Left hindlimb (tissue), 1 donor: ENCODE results near the gene LIPT2.
A peak's percentile ranks its signal among the peaks of the same experiment; 100 is the strongest.

Source experiments
- DNase-seq: peaks from one replicate; pipeline ENCODE4 v3.0.0-alpha.2; 2018

The LIPT2 gene

DNA sequence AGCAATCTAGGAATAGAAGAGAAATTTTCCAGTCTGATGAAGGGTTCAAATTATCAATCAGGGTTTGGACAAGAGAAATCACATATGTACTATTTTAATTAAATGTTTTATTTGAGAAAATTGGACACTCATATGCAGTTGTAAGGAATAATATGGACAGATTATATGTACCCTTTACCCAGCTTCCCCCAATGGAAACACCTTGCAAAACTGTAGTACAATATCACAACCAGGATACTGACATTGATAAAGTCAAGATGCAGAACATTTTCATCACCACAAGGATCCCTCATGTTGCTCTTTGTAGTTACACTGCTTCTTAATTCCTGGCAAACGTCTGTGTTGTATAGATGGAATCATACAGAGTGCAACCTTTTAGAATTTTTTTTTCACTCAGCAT lies 1.4 kb upstream of the LIPT2 start:
- DNase-seq, result no peak

DNA sequence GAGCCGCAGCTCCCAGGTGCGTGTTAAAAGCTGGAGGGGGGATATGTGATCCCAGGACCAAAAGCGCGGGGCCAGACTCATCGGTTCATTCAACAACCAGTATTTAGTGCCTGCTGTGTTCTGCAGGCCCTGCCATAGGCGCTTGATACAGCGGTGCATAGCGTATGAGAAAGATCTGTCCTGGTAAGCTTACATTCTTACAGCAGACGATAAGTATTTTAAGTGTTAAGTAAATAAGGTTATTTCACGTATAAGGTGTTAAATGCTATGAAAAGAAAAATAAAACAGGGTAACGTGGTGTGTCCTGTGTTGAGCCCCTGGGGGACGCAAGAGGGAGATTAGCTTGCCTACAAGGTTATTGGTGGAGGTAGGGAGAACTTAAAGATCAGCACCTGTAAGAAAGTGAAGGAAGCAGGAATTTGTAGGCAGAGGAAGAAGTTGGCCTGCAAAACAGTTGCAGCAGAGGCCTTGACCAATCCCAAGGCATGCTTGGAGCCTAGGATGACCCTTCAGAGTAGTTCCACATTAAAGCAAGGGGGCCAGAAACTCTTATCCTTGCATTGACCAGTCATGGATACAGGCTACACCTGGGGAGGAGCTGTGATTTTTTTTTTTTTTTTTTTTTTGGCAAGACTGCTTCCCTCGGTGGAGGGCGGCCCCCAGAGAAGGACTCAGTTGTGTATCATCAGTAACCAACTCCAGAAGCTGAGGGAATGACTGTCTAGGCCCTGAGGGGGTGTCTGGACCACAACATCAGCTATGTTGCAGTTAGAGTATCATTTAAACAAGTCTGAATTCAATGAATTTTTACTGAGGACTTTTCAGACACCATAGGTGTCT lies 487 bp upstream of the LIPT2 start:
- no peak for DNase-seq

DNA sequence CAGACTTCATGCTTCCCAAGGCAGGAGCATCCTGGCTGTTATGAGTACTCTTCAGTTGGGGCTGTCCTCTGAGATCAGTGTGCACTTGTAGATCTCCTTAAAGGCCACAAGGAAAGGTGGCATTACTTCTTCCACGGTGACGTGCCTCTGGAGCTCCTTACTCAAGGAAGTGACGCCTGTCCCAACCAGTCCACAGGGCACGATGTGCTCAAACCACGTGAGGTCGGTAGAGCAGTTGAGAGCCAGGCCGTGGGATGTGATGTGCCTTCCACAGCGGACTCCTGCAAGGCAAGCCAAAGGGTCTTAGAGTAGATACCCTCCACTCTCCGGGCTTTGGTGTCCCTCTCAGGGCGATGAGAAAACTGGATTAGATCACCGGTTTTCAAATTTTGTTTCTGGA lies 1.4 kb downstream of the LIPT2 start:
- DNase-seq, result no peak

DNA sequence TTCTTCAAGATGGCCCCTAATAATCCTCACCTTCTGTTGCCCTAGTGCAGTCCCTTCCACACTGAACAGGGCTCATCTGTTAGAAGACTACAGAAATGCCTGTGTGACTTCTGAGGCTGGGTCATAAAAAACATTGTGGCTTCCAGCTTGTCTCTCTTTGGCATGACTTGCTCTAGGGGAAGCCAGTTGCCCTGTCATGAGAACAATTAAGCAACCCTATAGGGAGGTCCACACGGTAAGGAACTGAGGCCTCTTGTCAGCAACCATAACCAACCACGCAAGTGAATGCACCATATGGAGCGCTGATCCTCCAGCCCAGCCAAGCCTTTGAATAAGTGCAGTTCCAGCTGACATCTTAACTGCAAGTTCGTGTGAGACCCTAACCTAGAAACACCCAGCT lies 2.6 kb downstream of the LIPT2 start:
- no peak for DNase-seq

DNA sequence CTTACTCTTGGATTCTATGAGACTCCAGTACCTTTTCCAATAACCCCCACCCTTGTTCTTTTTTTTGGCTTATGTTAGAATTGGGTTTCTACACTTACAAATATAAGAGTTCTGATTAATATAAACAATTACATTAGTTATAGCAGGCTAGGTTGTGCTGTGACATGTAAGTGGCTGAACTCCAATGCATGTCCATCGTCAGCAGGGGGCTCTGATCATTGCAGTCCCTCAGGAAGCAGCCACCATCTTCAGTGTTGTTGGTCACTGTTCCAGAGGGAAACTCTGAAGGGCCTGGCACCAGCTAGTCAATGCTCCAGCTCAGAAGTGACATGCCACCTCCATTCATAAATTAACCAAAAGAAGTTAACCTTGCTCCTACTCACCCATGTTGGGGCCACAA lies 5.6 kb downstream of the LIPT2 start:
- DNase-seq, result no peak

DNA sequence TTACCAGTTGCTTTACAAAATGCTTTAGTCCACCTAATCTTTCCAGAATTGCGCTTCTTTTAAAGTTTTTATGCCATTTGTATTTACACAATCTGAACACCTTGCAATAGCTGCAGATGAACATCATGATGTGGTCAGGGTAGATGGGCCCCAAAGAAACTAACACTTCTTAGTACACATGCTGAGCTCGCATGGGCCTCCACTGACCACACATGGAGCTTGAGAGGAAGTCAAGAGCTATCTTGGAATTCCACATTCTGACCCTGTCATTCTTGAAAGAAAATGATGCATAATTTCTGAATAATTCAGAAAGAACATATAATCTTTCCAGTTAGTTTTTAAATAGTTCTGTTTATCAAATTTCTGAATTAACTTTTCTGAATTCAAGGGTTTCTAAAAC lies 7.7 kb downstream of the LIPT2 start:
- DNase-seq, result no peak

DNA sequence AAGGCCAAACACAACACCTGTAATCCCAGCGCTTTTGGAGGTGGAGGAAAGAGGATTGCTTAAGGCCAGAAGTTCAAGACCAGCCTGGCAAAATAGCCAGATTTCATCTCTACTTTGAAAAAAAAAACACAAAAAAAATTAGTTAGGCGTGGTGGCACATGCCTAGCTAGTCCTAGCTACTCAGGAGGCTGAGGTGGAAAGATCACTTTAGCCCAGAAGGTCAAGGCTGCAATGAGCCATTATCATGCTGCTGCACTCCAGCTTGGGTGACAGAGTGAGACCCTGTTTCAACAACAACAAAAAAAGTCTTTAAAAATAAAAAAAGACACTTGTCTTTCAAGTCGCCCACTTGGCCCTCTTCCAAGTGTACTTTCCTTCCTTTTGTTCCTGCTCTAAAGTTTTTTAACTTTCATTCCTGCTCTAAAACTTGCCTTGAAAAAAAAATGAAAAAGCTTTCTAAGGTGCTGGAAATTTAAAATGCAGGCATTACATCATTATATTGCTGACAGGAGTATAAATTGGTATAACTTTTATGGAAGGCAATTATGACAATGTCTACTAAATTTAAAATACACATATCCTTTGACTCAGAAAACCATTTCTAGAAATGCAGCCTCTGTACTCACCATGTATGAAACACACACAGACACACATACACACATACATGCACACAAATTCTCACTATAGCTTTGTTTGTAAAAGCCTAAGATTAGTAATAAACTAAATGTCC lies 12.7 kb downstream of the LIPT2 start:
- DNase-seq, result no peak

DNA sequence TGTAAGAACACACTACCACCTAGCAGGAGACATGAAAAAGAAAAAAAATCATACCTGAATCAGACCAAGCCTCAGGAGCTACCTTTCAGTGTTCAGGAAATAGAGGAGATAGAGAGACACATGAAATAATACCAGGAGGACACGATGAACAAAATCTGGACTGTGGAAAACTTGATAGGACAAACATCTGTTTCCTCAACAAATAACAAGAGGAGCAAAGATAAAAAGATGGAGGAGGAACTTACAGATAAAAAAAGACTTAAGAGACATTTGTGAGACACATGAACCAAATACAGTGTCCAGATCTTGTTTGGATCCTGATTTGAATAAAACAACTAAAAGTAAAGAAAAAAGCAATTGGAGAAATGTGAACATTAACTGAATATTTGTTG lies 13.8 kb downstream of the LIPT2 start:
- no peak for DNase-seq

DNA sequence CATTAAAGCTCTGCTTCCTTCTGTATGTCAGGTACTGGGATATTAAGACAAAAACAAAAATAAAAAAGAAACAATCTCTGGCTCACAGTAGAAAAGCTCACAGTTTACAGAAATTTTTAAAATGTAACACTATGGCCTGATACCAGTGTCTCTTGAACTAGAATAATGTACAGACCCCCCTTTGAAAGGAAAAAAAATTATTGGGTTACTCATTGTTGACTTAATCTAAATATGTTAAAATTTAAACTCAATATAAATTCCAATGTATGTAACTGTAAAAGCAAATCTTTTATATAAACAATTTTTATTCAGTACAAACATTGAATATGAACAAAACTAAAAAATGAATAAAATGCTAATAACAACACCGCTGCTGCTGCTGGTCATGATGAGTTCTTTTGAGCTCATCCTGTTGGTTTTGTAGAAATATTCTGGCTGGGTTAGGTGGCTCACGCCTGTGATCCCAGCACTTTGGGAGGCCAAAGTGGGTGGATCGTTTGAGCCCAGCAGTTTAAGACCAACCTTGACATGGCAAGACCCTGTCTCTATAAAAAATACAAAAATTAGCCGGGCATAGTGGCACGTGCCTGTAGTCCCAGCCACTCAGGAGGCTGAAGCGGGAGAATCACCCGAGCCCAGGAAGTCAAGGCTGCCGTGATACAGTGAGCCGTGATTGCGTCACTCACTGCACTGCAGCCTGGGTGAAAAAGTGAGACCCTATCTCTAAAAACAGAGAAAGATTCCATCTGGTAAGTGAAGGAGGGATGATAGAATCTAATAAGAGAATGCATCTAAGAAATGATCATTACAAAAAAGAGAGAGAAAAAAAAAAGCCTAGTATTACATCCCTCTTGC lies 14.4 kb downstream of the LIPT2 start:
- DNase-seq, result no peak

DNA sequence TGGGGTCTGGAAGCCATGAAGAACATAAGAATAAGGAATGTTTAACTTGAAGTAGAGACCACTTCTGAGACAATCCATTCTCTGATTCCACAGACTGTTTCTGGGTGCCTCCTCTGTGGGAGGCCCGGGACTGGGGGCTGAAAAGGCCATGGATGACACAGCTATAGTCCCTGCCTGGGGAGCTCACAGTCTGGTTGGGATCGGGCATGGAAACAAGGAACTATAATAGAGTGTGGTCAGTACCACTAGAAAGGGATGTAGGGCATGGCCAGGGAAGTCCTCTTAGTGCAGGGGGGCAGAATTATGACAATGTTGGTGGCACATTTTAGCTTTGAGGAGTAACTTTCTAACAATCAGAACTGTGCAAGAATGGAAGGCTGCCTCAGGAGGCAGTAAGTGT lies 17.0 kb downstream of the LIPT2 start:
- DNase-seq, result no peak

DNA sequence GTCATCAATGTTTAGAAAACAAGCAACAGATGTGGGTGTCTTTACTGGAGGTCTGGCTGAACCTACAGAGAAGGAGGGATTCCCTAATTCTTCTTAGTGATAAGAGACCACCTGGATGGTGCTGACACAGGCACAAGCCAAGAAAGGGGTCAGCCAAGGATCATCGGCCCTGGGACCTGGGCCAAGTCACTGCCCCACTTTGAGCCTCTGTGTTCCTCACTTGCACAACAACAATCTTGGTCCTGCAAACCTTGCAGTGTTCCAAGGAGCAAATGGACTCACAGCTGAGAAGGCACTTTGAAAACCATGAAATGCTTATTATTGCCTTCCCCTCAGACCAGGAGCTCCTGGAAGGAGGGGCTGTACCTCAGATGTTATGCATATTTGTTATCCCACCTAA lies 19.2 kb downstream of the LIPT2 start:
- DNase-seq, result no peak

DNA sequence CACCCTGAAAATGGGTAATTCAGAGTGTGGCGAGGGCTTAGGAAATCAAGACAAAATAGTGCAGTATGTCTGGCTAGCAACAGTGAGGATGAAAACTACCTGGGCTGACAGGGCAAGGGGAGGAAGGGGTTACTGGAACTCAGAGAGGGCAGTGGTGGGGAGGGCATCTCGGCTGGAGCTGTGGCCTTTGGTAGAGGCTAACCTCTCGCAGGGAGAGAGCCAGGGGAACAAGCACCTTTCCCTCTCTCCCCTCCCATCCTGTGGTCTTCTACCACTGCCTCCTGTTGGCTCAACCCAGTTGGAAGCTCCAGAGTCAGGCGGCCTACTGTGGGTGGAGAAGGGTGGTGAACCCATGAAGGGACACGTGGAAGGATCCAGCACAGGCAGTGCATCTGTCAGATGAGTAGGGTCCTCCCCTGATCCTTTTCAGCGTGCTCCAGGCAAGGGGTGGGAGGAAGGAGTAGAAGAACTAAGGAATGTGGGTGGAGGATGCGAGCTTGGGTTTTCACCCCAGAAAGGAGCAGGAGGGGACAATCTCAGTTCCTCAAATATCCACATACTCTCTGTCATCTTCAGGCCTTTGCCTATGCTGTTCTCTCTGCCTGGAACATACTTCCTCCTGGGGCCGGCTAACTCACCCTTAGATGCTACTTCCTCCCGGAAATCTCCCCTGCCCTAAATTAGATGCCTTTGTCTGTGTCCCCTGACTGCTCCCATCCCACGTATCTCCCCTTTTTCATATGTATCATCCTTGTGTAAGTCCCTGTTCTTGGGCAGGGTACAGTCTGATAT lies 19.9 kb downstream of the LIPT2 start:
- DNase-seq, result no peak

DNA sequence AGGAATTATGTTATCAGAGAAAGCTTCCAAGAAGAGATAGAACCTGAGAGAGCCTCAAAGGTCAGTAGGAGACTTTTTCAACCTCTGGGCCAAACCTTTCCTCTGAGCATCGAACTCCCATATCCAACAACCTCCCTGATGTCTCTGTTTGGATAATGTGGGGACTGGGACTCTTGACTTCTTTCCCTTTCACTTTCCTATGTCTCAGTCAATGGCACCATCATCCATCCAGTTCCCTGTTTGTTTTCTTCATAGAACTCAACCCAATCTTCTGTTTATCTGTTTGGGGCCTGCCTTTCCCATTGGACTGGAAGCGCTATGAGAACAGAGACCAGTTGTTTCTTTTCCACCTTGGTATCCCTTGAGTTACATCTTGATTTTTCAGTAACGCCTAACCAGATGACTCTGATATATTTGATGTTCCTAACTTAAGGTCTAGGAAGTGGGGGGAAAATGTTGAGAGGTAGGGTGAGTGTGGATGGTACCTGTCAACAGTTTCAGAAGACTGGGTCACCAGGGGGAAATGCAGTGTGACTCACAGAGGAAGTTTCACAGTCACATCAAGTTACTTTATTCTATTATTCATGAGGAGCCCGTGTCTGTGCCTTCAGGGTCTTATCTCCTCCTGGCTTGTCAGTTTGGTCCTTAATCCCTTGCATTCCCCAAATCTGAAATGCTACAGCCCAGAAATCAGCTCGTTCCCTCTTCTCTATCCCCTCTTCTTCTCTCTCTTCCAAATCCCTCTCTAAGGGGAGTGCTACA lies 21.7 kb downstream of the LIPT2 start:
- no peak for DNase-seq

DNA sequence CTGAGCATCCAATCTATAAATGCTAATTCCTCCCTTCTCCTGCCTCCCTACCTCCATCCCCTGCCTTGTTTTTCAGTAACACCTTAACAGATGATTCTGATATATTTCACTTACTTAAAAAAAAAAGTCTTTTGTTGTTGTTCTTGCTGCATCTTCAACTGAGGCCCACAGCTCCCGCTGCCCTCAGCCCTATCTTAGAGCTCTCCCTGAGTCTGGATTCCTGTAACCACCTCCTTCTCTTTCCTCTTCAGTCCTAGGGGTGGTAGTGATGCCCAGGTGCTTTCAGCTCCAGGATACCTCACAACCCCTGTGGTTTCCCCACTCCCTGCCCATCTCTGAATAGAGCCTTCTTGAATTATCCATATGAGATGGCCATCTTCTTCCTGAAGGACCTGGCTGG lies 22.5 kb downstream of the LIPT2 start:
- DNase-seq, result no peak

DNA sequence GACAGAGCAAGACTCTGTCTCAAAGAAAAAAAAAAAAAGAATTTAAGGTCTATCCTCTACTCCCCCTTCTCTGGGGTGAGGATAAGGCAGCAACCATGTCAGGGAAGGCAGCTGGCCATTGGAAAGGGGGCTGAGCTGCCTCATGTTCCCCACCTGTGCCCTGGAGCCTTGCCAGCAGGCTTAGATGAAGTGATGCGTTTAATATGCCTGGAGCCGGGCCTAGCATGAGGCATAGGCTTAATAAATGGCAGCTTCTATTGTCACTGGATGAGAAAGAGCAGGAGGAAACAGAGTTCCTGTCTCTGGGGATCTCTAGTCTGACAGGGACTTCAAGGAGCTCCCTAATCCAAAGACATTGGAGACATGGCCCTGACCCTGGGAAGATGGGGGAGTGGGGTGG lies 23.0 kb downstream of the LIPT2 start:
- DNase-seq, result no peak

DNA sequence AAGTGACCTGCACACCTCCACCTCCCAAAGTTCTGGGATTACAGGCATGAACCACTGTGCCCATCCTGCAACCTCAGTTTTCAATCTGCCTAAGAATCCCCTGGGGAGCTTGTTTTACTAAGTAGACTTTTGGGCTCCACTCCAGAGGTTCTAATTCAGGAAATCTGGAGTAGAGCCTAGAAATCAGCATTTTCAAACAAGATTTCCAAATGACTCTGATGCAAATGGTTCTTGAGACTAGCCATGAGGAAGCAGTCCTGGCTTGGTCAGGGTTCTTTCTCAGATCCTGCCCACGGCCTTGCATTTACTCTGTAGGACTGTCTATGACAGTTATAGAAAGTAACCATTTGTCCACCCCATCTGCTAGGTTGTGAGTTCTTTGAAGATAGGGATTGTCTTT lies 24.6 kb downstream of the LIPT2 start:
- DNase-seq, result no peak

DNA sequence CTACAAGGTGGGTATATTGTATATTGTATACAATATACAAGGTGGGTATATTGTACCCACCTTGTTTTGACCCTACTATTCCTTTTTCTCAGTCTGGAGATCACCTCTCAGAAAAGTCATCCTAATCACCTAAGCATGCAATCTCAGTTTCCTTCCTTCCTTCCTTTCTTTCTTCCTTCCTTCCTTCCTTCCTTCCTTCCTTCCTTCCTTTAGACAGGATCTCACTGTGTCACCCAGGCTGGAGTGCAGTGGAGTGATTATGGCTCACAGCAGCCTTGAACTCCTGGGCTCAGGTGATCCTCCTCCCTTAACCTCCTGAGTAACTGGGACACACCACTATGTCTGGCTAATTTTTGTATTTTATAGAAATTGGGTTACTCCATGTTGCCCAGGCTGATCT lies 25.0 kb downstream of the LIPT2 start:
- no peak for DNase-seq

DNA sequence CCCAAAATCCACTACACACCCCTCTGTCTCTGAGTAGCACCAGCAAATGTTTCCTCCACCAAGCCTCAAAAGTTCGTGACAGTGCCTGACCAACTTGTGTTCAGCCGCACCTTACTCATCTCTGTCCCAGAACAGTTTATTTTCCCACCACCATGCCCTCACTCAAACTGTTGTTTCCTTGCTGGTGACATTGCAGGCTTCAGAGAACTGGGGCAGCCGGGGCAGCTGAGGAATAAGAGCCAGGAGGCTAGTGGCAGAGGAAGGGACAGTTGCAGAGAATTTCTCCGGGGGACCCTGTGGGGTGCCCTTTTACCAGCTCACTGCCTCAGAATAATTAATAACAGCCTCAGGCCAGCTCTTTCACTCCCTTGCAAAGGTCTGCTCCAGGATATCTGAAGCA lies 25.5 kb downstream of the LIPT2 start:
- DNase-seq, result no peak

DNA sequence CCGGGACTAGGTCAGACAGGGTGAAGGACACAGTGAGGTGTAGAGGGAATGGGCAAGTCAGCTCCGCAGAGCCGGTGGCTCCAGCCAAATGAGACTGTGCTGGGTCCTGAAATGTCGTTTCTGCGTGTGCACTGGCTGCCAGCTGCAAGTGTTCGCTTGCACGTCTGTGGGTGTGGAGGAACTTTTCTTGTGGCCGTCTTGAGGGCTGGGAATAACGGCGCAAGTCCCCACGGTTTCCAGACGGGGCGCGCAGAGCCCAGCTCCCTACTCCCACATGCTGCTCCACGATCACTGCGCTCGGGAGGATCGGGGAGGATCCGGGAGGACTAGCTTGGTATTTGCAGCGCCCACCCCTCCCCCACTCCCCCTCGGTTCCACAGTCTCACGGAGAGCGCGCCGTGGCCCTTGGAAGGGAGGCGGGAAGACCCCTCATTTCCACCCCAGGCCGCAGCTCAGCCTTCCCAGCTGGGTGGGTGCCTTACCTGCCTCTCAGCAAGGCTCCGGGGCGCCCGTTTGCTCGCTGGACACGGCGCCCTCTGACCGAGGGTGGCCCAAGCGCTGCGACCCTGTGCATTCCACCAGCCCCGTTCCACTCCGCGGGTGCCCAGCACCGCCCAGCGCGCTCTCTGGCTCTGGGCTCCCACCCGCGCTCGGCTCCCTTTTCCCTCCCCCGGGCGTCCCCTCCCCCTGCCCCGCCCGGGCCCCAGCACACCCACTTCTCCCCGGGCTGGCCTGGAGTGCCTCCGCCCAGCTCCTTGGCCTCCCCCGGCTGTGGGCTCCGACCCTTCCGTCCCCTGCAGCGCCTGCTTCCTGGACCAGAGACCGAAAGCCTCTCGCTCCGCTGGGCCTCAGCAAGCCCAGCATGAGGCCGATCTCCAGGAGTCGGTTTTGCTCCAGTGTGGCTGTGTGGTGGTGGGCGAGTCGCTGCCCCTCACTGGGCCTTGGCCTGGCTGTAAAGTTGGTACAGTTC lies 26.3 kb downstream of the LIPT2 start, which contains the start of gene KCNE3:
Gene KCNE3, minus strand, starts transcription at position 634 of the 970 bp plus-strand sequence. CDS start 9,986 bp downstream, outside the sequence.
- peak; percentile 60 for DNase-seq

DNA sequence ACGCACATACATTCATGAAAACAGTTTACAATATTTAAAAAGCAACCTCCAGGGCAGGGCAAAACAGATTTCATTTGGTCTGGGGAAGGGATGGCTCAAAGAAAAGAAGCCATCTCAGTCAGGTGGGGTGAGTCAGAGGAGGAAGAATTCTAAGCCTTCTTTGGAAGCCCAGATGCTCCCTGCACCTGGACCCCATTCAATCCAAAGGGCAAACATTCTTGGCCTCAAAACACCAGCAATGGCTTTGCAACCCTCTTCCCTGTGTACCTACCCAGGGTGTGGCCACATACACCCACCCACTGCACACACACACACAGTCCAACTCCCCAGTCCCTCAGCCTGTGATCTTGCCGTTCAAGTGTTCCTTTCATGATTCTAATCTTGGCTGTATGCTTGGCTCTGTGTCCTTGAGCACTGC lies 28.2 kb downstream of the LIPT2 start:
- no peak for DNase-seq

DNA sequence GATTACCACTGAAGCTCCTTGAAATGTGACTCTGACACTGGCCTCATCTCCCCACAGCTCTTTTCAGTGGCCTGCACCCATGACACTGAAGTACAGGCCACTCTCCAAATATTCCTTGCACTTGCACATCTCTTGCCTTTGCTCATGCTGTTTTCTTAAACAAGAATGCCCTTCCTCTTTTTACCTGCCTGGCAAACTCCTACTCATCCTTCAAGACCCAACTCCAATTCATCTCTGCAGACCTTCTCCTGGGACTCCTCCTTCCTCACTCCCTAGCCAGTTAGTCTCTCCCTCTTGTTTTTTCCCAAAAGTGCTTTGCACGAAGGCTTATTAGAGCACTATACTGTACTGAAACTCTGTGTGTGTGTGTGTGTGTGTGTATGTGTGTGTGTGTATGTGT lies 28.8 kb downstream of the LIPT2 start:
- DNase-seq, result no peak
